Measurements from ENCODE around the gene FAM229B.

The FAM229B gene

GRCh38 chr6:112041535-112041934 is 45.9 kb upstream of the FAM229B start:
- H3K9ac ChIP-seq (ENCODE audit: low read depth, low read length): no peak overlapping the region
- no peaks in the 10 kb centered on the region for H3K27me3 ChIP-seq (ENCODE audit: insufficient read depth, low read length, poor library complexity)
- peak overlapping the region; percentile 80 for H2AFZ ChIP-seq (ENCODE audit: low read depth, low read length)
- DNase-seq (no peak), ATAC-seq (ENCODE audit: insufficient read depth, low read depth) (no peak)
- H3K4me2 ChIP-seq (ENCODE audit: insufficient read depth, low read length): no peak overlapping the region
- peaks cover 14% of the 10 kb centered on the region for H3K4me1 ChIP-seq (ENCODE audit: insufficient read depth, low read length)
- H3K4me3 ChIP-seq (ENCODE audit: low read depth in 1 of 2, low read length in 2 of 2): no peak overlapping the region
- no peaks in the 10 kb centered on the region for H4K20me1 ChIP-seq (ENCODE audit: insufficient read depth, low read length)
- TF ChIP-seq EZH2 (IDR thresholded peaks at IDR 0.05; ENCODE audit: borderline replicate concordance, low read depth, low read length, severe bottlenecking): no peak
- TF ChIP-seq, protein P1, sequence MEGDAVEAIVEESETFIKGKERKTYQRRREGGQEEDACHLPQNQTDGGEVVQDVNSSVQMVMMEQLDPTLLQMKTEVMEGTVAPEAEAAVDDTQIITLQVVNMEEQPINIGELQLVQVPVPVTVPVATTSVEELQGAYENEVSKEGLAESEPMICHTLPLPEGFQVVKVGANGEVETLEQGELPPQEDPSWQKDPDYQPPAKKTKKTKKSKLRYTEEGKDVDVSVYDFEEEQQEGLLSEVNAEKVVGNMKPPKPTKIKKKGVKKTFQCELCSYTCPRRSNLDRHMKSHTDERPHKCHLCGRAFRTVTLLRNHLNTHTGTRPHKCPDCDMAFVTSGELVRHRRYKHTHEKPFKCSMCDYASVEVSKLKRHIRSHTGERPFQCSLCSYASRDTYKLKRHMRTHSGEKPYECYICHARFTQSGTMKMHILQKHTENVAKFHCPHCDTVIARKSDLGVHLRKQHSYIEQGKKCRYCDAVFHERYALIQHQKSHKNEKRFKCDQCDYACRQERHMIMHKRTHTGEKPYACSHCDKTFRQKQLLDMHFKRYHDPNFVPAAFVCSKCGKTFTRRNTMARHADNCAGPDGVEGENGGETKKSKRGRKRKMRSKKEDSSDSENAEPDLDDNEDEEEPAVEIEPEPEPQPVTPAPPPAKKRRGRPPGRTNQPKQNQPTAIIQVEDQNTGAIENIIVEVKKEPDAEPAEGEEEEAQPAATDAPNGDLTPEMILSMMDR (IDR thresholded peaks at IDR 0.05; ENCODE audit: borderline replicate concordance, extremely low read depth, low read length, poor library complexity, severe bottlenecking): no peak
- no peak overlapping the region for H3K27ac ChIP-seq (ENCODE audit: low read length)
- H3K9me3 ChIP-seq (ENCODE audit: insufficient read depth, low read length, severe bottlenecking): no peaks in the 10 kb centered on the region
- H3K36me3 ChIP-seq (ENCODE audit: insufficient read depth, low read length): no peaks in the 10 kb centered on the region
- H3K79me2 ChIP-seq (ENCODE audit: insufficient read depth, low read length): no peaks in the 10 kb centered on the region

- no peaks in the 10 kb centered on the region for H3K27me3 ChIP-seq (ENCODE audit: insufficient read depth, low read length, poor library complexity)
- no peaks in the 10 kb centered on the region for H3K9me3 ChIP-seq (ENCODE audit: insufficient read depth, low read length, severe bottlenecking)
- peak overlapping the region; percentile 72 for H3K9ac ChIP-seq (ENCODE audit: low read depth, low read length)
- peak overlapping the region; percentile 78 for H3K4me2 ChIP-seq (ENCODE audit: insufficient read depth, low read length)
- H2AFZ ChIP-seq (ENCODE audit: low read depth, low read length): peak overlapping the region; percentile 80
- peak; percentile 95 for DNase-seq
- peaks cover 14% of the 10 kb centered on the region for H3K4me1 ChIP-seq (ENCODE audit: insufficient read depth, low read length)
- TF ChIP-seq, protein P1 (IDR thresholded peaks at IDR 0.05; ENCODE audit: borderline replicate concordance, extremely low read depth, low read length, poor library complexity, severe bottlenecking): peak; percentile 99
- no peak for TF ChIP-seq EZH2 (IDR thresholded peaks at IDR 0.05; ENCODE audit: borderline replicate concordance, low read depth, low read length, severe bottlenecking)
- no peaks in the 10 kb centered on the region for H3K79me2 ChIP-seq (ENCODE audit: insufficient read depth, low read length)
- H3K36me3 ChIP-seq (ENCODE audit: insufficient read depth, low read length): no peaks in the 10 kb centered on the region
- ATAC-seq (ENCODE audit: insufficient read depth, low read depth): peak; percentile 97
- peak overlapping the region; percentile 73 for H3K27ac ChIP-seq (ENCODE audit: low read length)
- no peaks in the 10 kb centered on the region for H4K20me1 ChIP-seq (ENCODE audit: insufficient read depth, low read length)
- peak overlapping the region; percentile 67 to 77 for H3K4me3 ChIP-seq (ENCODE audit: low read depth in 1 of 2, low read length in 2 of 2)
Observed at GRCh38 chr6:112043032-112044007, 44.1 kb upstream of the FAM229B start.

GRCh38 chr6:112044196-112044595 is 43.2 kb upstream of the FAM229B start:
- Histone ChIP-seq H3K9ac (ENCODE audit: low read depth, low read length) (no peak overlapping the region), H3K4me2 (ENCODE audit: insufficient read depth, low read length) (no peak overlapping the region), H3K79me2 (ENCODE audit: insufficient read depth, low read length) (no peaks in the 10 kb centered on the region), H3K9me3 (ENCODE audit: insufficient read depth, low read length, severe bottlenecking) (no peaks in the 10 kb centered on the region), H3K27ac (ENCODE audit: low read length) (no peak overlapping the region), H3K36me3 (ENCODE audit: insufficient read depth, low read length) (no peaks in the 10 kb centered on the region), H2AFZ (ENCODE audit: low read depth, low read length) (no peak overlapping the region), H3K4me3 (ENCODE audit: low read depth in 1 of 2, low read length in 2 of 2) (no peak overlapping the region), H3K27me3 (ENCODE audit: insufficient read depth, low read length, poor library complexity) (no peaks in the 10 kb centered on the region), H4K20me1 (ENCODE audit: insufficient read depth, low read length) (no peaks in the 10 kb centered on the region), H3K4me1 (ENCODE audit: insufficient read depth, low read length) (peaks cover 14% of the 10 kb centered on the region)
- DNase-seq: no peak
- ATAC-seq (ENCODE audit: insufficient read depth, low read depth): no peak
- TF ChIP-seq EZH2 (IDR thresholded peaks at IDR 0.05; ENCODE audit: borderline replicate concordance, low read depth, low read length, severe bottlenecking): no peak
- TF ChIP-seq, protein P1 (IDR thresholded peaks at IDR 0.05; ENCODE audit: borderline replicate concordance, extremely low read depth, low read length, poor library complexity, severe bottlenecking): no peak

Data from DND-41 (cell line).